ENCODE data around the gene EMD.
"Not testable (repeated sequence)": the region's sequence is repeated elsewhere in the genome, so short reads cannot be mapped to it uniquely, and the experiment has no call there.

Gene EMD

GRCh38 chrX:154334496-154334895 is 44.6 kb upstream of the EMD start:
- Histone ChIP-seq H3K14ac (ENCODE audit: low read length in 2 of 2) (no peak overlapping the region), H3K27me3 (ENCODE audit: control insufficient read depth in 1 of 2, insufficient read depth in 1 of 2, low read length in 2 of 2) (peaks cover 0 to 44% of the 10 kb centered on the region in 2 experiments), H4K8ac (ENCODE audit: low read length) (no peak overlapping the region), H2BK5ac (ENCODE audit: low read depth, low read length, poor library complexity, severe bottlenecking) (no peak overlapping the region), H3K27ac (ENCODE audit: low read length, poor library complexity, severe bottlenecking) (no peak overlapping the region), H2BK15ac (ENCODE audit: low read depth, poor library complexity, severe bottlenecking) (no peak overlapping the region), H3K9ac (ENCODE audit: low read length) (no peak overlapping the region), H3K9me3 (ENCODE audit: control insufficient read depth, low read length) (no peaks in the 10 kb centered on the region), H3K23ac (ENCODE audit: low read length in 2 of 2) (no peak overlapping the region), H2AFZ (ENCODE audit: low read depth, low read length) (no peak overlapping the region), H3K36me3 (ENCODE audit: control insufficient read depth in 1 of 2, insufficient read depth in 2 of 2, low read depth in 1 of 2, low read length in 2 of 2) (no peaks in the 10 kb centered on the region), H2BK120ac (ENCODE audit: low read depth, low read length) (no peak overlapping the region), H4K91ac (ENCODE audit: low read length) (no peak overlapping the region), H3K4me2 (ENCODE audit: low read length, poor library complexity, severe bottlenecking) (no peak overlapping the region), H3K79me1 (replicated peaks; ENCODE audit: low read length, poor library complexity, severe bottlenecking) (no peaks in the 10 kb centered on the region), H2AK5ac (ENCODE audit: low read length, severe bottlenecking) (no peak overlapping the region), H3K4ac (ENCODE audit: low read depth in 1 of 2, low read length in 2 of 2) (no peak overlapping the region), H3K18ac (ENCODE audit: low read depth in 1 of 2, low read length in 2 of 2) (no peak overlapping the region), H3K4me3 (ENCODE audit: insufficient read depth in 1 of 2, low read depth in 1 of 2, low read length in 2 of 2) (no peak overlapping the region), H3K4me1 (ENCODE audit: control insufficient read depth, insufficient read depth, low read depth, low read length) (no peaks in the 10 kb centered on the region), H2BK12ac (ENCODE audit: low read length in 2 of 2) (no peak overlapping the region)
- no peak for DNase-seq
- 84% methylated on average over 5 of the region's 10 CpGs for WGBS

- H3K14ac ChIP-seq (ENCODE audit: low read length in 2 of 2); H4K91ac ChIP-seq (ENCODE audit: low read length); H2BK15ac ChIP-seq (ENCODE audit: low read depth, poor library complexity, severe bottlenecking); H3K9me3 ChIP-seq (ENCODE audit: control insufficient read depth, low read length); H3K4me3 ChIP-seq (ENCODE audit: insufficient read depth in 1 of 2, low read depth in 1 of 2, low read length in 2 of 2); H3K18ac ChIP-seq (ENCODE audit: low read depth in 1 of 2, low read length in 2 of 2); H2BK120ac ChIP-seq (ENCODE audit: low read depth, low read length); H2BK5ac ChIP-seq (ENCODE audit: low read depth, low read length, poor library complexity, severe bottlenecking); H3K36me3 ChIP-seq (ENCODE audit: control insufficient read depth in 1 of 2, insufficient read depth in 2 of 2, low read depth in 1 of 2, low read length in 2 of 2); H3K27me3 ChIP-seq (ENCODE audit: control insufficient read depth in 1 of 2, insufficient read depth in 1 of 2, low read length in 2 of 2); H3K23ac ChIP-seq (ENCODE audit: low read length in 2 of 2); H3K27ac ChIP-seq (ENCODE audit: low read length, poor library complexity, severe bottlenecking); H2AK5ac ChIP-seq (ENCODE audit: low read length, severe bottlenecking); DNase-seq; H3K9ac ChIP-seq (ENCODE audit: low read length); H3K4me1 ChIP-seq (ENCODE audit: control insufficient read depth, insufficient read depth, low read depth, low read length); H2AFZ ChIP-seq (ENCODE audit: low read depth, low read length); H3K4me2 ChIP-seq (ENCODE audit: low read length, poor library complexity, severe bottlenecking); H3K79me1 ChIP-seq (replicated peaks; ENCODE audit: low read length, poor library complexity, severe bottlenecking); H2BK12ac ChIP-seq (ENCODE audit: low read length in 2 of 2); H3K4ac ChIP-seq (ENCODE audit: low read depth in 1 of 2, low read length in 2 of 2); H4K8ac ChIP-seq (ENCODE audit: low read length): not testable (repeated sequence)
- no CpG with 5 or more reads among the region's 115 CpGs for WGBS
Observed at GRCh38 chrX:154341399-154342298, 37.4 kb upstream of the EMD start.

DNA sequence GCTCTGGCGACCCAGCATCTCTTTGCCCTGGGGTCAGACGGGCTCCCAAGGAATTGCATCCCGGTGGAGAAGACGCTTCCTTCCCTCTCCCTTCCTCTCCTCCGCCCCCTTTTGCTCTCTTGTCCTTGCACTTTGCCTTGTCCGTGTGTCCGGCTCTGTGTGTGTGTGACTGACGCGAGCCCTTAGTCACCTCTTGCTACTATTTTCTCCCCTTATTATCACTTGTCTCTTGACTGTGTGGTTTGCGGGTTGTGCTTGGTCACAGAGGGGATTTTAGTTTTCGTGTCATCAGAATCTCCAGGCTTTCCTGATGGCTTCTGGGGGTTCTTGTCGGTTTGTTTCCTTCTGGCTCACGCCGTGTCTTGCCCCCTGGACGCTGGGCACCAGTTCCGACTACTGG is 36.0 kb upstream of the EMD start:
- H3K79me1 ChIP-seq (replicated peaks; ENCODE audit: low read length, poor library complexity, severe bottlenecking); H2AFZ ChIP-seq (ENCODE audit: low read depth, low read length); H3K36me3 ChIP-seq (ENCODE audit: control insufficient read depth in 1 of 2, insufficient read depth in 2 of 2, low read depth in 1 of 2, low read length in 2 of 2); H3K4me2 ChIP-seq (ENCODE audit: low read length, poor library complexity, severe bottlenecking); H2BK120ac ChIP-seq (ENCODE audit: low read depth, low read length); H2BK15ac ChIP-seq (ENCODE audit: low read depth, poor library complexity, severe bottlenecking); H4K91ac ChIP-seq (ENCODE audit: low read length); H2BK12ac ChIP-seq (ENCODE audit: low read length in 2 of 2); H3K4ac ChIP-seq (ENCODE audit: low read depth in 1 of 2, low read length in 2 of 2); H2AK5ac ChIP-seq (ENCODE audit: low read length, severe bottlenecking); H3K9me3 ChIP-seq (ENCODE audit: control insufficient read depth, low read length); H2BK5ac ChIP-seq (ENCODE audit: low read depth, low read length, poor library complexity, severe bottlenecking); H3K9ac ChIP-seq (ENCODE audit: low read length); H3K23ac ChIP-seq (ENCODE audit: low read length in 2 of 2); H4K8ac ChIP-seq (ENCODE audit: low read length); H3K27me3 ChIP-seq (ENCODE audit: control insufficient read depth in 1 of 2, insufficient read depth in 1 of 2, low read length in 2 of 2); H3K18ac ChIP-seq (ENCODE audit: low read depth in 1 of 2, low read length in 2 of 2); H3K27ac ChIP-seq (ENCODE audit: low read length, poor library complexity, severe bottlenecking); DNase-seq; H3K4me1 ChIP-seq (ENCODE audit: control insufficient read depth, insufficient read depth, low read depth, low read length); H3K4me3 ChIP-seq (ENCODE audit: insufficient read depth in 1 of 2, low read depth in 1 of 2, low read length in 2 of 2); H3K14ac ChIP-seq (ENCODE audit: low read length in 2 of 2): not testable (repeated sequence)
- WGBS, result no CpG with 5 or more reads among the region's 16 CpGs

DNA sequence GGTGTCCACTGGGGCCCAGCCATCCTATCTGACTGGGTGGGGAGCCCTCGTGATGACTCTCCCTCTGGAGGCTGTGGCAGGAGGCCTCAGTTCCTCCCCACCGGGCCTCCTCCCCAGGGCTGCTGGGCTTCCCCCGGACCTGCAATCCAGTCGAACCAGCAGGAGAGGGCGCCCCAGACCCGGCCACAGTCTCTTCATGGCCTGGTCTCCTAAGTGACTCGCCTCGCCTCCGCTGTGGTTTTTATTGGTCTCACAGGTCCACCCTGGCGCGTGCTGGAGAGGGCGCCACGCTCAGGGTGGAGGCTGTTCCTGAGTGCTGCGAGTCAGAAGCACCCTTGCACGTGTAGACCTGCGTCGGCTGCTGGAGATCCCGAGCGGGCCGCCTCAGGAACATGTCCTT is 35.5 kb upstream of the EMD start:
- H3K4me2 ChIP-seq (ENCODE audit: low read length, poor library complexity, severe bottlenecking); H3K27me3 ChIP-seq (ENCODE audit: control insufficient read depth in 1 of 2, insufficient read depth in 1 of 2, low read length in 2 of 2); H2BK12ac ChIP-seq (ENCODE audit: low read length in 2 of 2); H2AK5ac ChIP-seq (ENCODE audit: low read length, severe bottlenecking); H4K91ac ChIP-seq (ENCODE audit: low read length); H2AFZ ChIP-seq (ENCODE audit: low read depth, low read length); H3K27ac ChIP-seq (ENCODE audit: low read length, poor library complexity, severe bottlenecking); H3K4me3 ChIP-seq (ENCODE audit: insufficient read depth in 1 of 2, low read depth in 1 of 2, low read length in 2 of 2); H3K18ac ChIP-seq (ENCODE audit: low read depth in 1 of 2, low read length in 2 of 2); H4K8ac ChIP-seq (ENCODE audit: low read length); H3K23ac ChIP-seq (ENCODE audit: low read length in 2 of 2); DNase-seq; H3K4me1 ChIP-seq (ENCODE audit: control insufficient read depth, insufficient read depth, low read depth, low read length); H2BK120ac ChIP-seq (ENCODE audit: low read depth, low read length); H2BK5ac ChIP-seq (ENCODE audit: low read depth, low read length, poor library complexity, severe bottlenecking); H3K4ac ChIP-seq (ENCODE audit: low read depth in 1 of 2, low read length in 2 of 2); H3K79me1 ChIP-seq (replicated peaks; ENCODE audit: low read length, poor library complexity, severe bottlenecking); H3K14ac ChIP-seq (ENCODE audit: low read length in 2 of 2); H3K9me3 ChIP-seq (ENCODE audit: control insufficient read depth, low read length); H2BK15ac ChIP-seq (ENCODE audit: low read depth, poor library complexity, severe bottlenecking); H3K9ac ChIP-seq (ENCODE audit: low read length): not testable (repeated sequence)
- peaks cover 4 to 12% of the 10 kb centered on the region in 2 experiments for H3K36me3 ChIP-seq (ENCODE audit: control insufficient read depth in 1 of 2, insufficient read depth in 2 of 2, low read depth in 1 of 2, low read length in 2 of 2)
- no CpG with 5 or more reads among the region's 20 CpGs for WGBS

Data from mesenchymal stem cell (in vitro differentiated cells and primary cell).